ENCODE measurements around the gene SMARCB1.

Gene SMARCB1

DNA sequence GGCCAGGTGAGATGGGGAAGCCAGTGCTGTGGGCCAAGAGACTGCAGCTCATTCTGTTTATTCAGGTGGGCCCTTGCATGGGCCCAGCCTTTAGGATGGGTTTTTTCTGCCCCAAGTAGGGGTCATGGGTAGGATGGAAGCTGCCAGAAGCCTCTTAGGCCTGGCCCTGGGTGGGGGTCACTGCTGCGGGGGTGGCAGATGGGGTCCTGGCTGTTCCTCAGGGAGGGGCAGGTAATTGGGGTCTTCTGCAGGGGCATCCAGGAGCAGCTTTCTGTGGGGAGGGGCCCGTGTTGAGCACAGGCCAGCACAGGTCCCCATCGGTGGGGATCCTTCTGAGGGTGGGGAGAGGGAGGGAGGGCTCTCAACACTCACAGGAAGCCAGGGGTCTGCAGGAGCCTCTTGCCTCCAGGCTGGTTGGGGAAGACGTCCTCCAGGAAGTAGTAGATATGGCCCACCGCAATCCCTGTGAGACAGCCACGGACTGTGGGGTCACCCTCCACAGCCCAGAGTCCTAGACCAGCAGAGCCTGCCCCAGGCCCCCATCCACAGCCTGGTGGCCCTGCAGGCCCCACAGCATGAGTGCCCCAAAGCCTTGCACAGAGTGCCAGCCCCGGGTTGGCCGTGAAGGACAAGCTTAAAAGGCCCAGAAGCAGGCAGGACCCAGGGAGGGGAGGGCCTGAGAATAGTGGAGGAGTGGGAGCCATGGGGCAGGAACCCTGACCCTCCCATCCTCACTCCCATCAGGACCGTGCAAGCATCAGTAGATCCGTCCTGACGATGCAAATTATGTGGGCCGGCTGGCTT is 50.1 kb downstream of the SMARCB1 start:
- TF ChIP-seq, protein P1, sequence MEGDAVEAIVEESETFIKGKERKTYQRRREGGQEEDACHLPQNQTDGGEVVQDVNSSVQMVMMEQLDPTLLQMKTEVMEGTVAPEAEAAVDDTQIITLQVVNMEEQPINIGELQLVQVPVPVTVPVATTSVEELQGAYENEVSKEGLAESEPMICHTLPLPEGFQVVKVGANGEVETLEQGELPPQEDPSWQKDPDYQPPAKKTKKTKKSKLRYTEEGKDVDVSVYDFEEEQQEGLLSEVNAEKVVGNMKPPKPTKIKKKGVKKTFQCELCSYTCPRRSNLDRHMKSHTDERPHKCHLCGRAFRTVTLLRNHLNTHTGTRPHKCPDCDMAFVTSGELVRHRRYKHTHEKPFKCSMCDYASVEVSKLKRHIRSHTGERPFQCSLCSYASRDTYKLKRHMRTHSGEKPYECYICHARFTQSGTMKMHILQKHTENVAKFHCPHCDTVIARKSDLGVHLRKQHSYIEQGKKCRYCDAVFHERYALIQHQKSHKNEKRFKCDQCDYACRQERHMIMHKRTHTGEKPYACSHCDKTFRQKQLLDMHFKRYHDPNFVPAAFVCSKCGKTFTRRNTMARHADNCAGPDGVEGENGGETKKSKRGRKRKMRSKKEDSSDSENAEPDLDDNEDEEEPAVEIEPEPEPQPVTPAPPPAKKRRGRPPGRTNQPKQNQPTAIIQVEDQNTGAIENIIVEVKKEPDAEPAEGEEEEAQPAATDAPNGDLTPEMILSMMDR (IDR thresholded peaks at IDR 0.05; ENCODE audit: borderline replicate concordance, control extremely low read depth, extremely low read depth, insufficient read depth, missing control alignments), result no peak
- in situ Hi-C loops (cut with MboI; ENCODE audit: low sequenced_read_pairs, unreplicated experiment), result no loop called here
- DNase-seq (ENCODE audit: low spot score), result no peak

DNA sequence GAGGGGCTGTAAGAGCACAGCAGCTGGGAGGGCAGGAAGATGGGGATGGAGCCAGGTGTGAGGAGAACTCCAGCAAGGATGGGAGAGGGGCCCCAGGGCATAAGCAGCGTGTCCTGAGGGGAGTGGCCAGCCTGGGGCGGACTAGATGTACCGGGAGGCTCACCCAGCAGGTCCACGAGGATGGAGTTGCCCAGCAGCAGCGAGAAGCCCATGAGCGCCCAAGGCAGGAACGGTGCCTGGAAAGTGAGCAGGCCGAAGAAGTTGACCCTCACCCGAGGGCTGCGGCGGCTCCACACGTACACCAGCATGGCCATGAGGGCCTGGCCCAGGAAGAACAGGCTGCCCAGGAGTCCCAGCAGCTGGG is 50.7 kb downstream of the SMARCB1 start:
- no peak for DNase-seq (ENCODE audit: low spot score)
- TF ChIP-seq, protein P1 (IDR thresholded peaks at IDR 0.05; ENCODE audit: borderline replicate concordance, control extremely low read depth, extremely low read depth, insufficient read depth, missing control alignments), result no peak
- in situ Hi-C loops (cut with MboI; ENCODE audit: low sequenced_read_pairs, unreplicated experiment), result no loop called here

DNA sequence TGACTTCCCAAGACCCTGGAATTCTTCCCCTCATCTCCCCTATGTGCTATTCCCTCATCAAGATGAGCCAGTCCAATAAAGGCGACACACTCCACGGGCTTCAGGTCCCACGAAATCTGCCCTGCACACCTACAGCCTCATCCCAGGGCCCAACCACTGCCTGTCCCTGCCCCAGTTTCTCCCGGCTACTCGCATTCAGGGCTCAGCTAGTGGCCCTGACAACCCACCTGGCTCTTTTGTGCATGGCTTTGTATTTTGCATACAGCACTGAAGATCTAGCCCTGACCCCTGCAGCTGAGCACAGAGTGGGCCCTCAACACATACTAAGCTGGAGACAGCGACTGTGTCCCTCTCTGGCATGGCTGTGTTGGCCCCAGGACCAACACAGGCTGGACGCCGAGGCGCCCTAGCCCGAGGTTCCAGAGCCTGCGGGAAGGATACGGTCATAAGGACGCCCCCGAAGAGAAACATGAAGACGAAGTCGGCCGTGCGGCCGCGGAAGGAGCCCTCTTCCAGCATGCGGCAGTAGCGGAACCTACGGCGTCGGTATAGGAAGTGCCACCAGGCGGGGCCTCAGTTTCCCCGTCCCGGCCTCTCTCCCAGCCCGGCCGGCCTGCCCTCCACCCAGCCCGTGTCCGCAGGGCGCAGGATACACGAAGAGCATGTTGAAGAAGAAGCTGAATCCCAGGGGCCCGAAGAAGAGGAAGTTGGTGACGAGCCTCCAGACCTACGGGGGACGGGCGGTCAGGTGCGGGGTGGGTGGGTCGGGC is 51.3 kb downstream of the SMARCB1 start:
- in situ Hi-C loops (cut with MboI; ENCODE audit: low sequenced_read_pairs, unreplicated experiment), result no loop called here
- DNase-seq (ENCODE audit: low spot score), result no peak
- TF ChIP-seq, protein P1 (IDR thresholded peaks at IDR 0.05; ENCODE audit: borderline replicate concordance, control extremely low read depth, extremely low read depth, insufficient read depth, missing control alignments), result no peak

DNA sequence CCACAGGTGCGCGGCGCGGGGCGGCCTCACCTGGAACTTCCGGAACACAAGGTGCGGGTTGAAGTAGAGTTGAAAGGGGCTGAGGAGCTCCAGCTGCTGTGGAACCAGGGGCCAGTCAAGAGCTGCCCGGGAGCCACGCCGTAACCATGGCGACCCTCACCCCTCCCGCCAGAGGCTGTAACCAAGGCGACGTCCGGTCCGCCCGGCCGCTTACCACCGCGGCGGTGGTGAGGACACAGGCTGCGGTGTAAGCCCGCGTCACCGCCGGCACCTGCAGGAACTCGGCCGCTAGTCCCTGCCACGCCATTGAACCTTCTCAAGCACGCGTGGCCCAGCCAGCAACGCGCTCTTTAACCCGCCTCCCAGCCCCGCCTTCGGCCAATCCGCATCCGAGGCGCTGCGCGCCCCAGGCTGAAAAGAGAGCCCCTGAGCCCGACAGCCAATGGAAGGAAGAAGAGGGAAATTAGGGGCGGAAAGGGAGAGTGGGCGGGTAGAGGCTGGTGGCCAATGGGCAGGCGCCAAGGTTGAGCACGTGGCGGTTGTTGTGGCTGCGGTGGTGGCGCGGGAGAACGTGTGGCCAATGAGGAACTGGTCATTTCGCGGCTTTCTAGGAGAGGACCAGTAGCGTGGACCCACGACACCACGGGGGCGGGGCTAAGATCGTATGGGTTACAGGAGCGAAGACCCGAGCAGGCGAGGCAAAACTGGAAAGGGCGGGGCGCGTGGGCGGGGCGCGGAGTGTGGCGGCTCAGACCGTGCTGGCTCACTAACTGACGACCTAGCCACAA is 52.1 kb downstream of the SMARCB1 start, which contains the start of gene DERL3:
TSS of gene DERL3 (minus strand) at position 326 of the 788 bp plus-strand sequence. CDS start at position 307, 19 bp downstream.
- TF ChIP-seq, protein P1 (IDR thresholded peaks at IDR 0.05; ENCODE audit: borderline replicate concordance, control extremely low read depth, extremely low read depth, insufficient read depth, missing control alignments), result no peak
- peak; percentile 97 for DNase-seq (ENCODE audit: low spot score)
- in situ Hi-C loops (cut with MboI; ENCODE audit: low sequenced_read_pairs, unreplicated experiment), result no loop called here

DNA sequence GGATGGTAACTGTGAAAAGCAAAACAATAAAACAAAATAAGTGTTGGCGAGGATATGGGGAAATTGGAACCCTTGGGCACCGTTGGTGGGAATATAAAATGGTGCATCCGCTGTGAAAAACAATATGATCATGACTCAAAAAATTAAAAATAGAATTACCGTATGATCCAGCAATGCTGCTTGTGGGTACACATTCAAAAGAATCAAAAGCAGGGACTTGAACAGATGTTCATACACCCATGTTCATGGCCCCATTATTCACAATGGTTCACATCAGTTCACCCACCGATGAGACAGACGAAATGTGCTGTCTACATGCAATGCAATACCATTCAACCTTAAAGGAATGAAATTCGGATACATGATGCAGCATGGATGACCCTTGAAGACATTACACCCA is 53.3 kb downstream of the SMARCB1 start:
- DNase-seq (ENCODE audit: low spot score), result no peak
- in situ Hi-C loops (cut with MboI; ENCODE audit: low sequenced_read_pairs, unreplicated experiment), result loop anchor here (10.0 kb wide), 1 partner anchor 295 kb away; no protein-coding TSS in a partner anchor
- TF ChIP-seq, protein P1 (IDR thresholded peaks at IDR 0.05; ENCODE audit: borderline replicate concordance, control extremely low read depth, extremely low read depth, insufficient read depth, missing control alignments), result no peak

DNA sequence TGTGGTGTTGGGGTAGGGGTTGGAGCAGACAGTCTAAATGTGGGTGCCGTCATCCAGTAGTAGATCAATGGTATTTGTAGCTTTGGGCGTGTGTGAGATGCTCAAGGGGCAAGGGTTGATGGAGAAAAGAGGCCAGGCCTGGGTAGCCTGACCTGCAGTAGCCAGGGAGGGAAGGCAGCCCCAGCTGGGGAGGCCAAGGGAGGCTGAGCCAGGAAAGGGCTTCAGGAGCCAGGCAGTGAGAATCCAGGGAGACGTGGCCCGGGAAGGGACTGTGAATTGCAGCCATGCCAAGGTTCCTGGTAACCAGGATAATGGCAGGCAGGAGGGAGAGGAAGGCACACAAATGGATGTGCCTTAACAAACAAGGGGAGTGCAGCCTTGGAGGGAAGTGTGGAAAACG is 54.5 kb downstream of the SMARCB1 start:
- no peak for DNase-seq (ENCODE audit: low spot score)
- in situ Hi-C loops (cut with MboI; ENCODE audit: low sequenced_read_pairs, unreplicated experiment), result loop anchor here (10.0 kb wide), 1 partner anchor 296 kb away; no protein-coding TSS in a partner anchor
- TF ChIP-seq, protein P1 (IDR thresholded peaks at IDR 0.05; ENCODE audit: borderline replicate concordance, control extremely low read depth, extremely low read depth, insufficient read depth, missing control alignments), result no peak
